GM12874 (cell line): ENCODE data around the gene ACO2.

Source experiments
- TF ChIP-seq, protein P1 (sequence below): IDR thresholded peaks from 2 replicates; pipeline ENCODE4 v1.5.1; 2011; ENCODE audit warnings: low read depth, mild to moderate bottlenecking, control low read depth, low read length, moderate library complexity; ENCODE audit not compliant: insufficient read depth

Gene ACO2

GRCh38 chr22:41469218-41469851 lies 418 bp downstream of the ACO2 start:
- TF ChIP-seq, protein P1, sequence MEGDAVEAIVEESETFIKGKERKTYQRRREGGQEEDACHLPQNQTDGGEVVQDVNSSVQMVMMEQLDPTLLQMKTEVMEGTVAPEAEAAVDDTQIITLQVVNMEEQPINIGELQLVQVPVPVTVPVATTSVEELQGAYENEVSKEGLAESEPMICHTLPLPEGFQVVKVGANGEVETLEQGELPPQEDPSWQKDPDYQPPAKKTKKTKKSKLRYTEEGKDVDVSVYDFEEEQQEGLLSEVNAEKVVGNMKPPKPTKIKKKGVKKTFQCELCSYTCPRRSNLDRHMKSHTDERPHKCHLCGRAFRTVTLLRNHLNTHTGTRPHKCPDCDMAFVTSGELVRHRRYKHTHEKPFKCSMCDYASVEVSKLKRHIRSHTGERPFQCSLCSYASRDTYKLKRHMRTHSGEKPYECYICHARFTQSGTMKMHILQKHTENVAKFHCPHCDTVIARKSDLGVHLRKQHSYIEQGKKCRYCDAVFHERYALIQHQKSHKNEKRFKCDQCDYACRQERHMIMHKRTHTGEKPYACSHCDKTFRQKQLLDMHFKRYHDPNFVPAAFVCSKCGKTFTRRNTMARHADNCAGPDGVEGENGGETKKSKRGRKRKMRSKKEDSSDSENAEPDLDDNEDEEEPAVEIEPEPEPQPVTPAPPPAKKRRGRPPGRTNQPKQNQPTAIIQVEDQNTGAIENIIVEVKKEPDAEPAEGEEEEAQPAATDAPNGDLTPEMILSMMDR: 0 out of 2 replicates have a peak, but pooled peaks have one; percentile 7

DNA sequence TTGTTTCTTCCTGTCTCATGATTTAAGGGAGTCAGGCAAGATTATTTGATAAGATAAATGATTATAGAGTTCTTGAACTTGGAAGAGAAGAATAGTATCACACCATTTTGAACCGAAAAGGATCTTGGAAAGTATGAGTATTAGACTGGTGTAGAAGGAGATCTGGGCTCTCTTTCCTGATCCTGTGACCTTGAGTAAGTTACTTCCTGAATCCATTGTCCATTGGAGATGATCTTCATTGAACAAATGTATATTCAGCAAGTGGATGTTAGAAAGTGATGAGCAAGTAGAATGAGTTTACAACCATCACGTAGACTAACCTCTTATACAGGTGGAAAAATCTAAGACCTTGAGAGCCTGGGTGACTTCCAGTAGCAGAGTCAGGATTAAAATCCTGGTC lies 2.0 kb downstream of the ACO2 start:
- TF ChIP-seq, protein P1: no peak

DNA sequence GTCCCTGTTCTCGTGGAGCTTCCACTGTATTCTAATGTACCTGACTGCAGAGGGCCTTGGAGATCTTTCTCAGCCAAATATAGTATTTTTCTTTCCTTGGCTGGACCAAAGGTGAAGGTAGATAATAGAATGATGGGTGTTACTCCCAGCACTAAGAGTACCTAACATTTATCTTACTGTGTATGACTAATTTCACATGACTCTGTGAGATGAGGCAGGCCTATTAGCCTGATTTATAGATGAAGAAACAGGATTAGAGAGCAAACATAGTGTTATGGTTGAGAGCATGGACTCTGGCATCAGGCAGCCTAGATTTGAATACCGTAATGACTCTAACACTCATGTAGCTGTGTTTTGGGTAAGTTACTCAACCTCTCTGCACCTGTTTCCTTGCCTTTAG lies 2.7 kb downstream of the ACO2 start:
- TF ChIP-seq, protein P1: no peak

DNA sequence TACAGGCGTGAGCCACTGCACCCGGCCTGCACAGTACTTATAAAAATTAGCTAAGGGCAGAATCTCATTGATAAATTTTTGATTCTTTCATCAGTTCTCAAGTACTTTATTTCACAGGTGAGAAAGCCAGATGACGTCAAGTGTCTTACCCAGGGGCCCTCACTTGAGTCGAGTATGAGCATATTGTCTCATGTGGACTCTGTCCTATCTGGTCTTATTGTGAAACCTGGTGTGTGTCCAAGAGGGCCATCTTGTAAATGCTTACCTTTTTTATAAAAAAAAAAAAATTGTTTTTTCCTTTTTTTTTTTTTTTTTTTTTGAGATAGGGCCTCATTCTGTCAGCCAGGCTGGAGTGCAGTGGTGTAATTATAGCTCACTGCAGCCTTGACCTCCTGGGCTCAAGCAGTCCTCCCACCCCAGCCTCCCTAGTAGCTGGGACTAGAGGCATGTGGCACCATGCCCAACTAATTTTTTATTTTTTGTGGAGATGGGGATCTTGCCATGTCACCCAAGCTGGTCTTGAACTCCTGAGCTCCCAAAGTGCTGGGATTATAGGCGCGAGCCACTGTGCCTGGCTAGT lies 6.0 kb downstream of the ACO2 start:
- TF ChIP-seq, protein P1: no peak

DNA sequence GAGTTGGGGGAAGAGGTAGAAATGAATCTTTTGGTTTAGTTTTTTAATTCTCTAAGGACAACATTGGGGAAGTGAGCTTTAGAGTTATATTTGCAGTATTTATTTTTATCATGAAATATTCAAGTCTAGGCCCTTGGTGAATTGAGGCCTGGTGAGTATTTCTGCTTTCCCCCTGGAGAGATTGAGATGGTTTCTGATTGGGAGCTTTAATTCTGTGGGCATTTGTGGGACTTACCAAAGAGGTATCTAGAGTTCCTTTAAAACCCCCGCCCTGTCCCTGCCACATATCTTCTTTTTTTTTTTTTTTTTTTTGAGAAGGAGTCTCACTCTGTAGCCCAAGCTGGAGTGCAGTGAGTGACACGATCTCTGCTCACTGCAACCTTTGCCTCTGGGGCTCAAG lies 9.6 kb downstream of the ACO2 start:
- TF ChIP-seq, protein P1: no peak

DNA sequence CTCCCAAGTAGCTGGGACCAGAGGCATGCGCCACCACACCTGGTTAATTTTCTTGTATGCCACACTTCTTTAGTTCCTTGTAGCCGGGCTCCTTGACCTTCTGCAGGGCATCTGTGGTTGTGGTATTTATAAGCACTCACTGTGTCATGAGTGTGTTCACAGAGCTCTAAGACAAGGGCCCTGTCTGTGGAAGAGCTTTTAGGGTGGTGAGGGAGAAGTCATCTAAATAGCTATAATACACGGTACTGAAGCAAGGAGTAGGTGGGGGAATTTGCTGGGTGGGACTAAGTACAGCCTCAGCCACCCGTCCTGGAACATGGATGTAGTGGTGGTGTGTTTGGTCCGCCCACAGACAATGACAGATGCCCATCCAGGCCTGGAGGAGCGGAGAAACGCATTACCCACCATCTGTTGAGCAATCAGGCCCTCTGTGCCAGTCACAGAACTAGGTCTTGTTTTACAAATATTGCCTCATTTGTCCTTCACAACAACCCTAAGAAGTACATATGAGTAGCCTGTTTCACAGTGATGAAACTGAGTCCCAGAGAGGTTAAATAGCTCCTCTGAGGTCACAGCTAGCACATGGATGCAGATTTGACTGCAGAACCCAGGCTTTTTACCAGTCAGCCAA lies 10.1 kb downstream of the ACO2 start:
- TF ChIP-seq, protein P1: no peak

- TF ChIP-seq, protein P1: no peak
Observed at GRCh38 chr22:41479671-41480396, 10.9 kb downstream of the ACO2 start.
